Stomach (tissue), 4 donors: ENCODE measurements around the gene SPINT3.

Experiments
- CTCF ChIP-seq, 7 experiments: fragments of 450-650 bp in 4 of 7; fragments of 200-600 bp in 3 of 7; sonication (generic) in 3 of 7; IDR thresholded peaks; one replicate each; pipeline ENCODE4 v1.5.1; 2016 to 2019; ENCODE audit warnings: antibody characterized with exemption in 7 of 7, control low read depth in 2 of 7, mild to moderate bottlenecking in 1 of 7
- EP300 ChIP-seq: sonication (generic); formaldehyde crosslinking; IDR thresholded peaks from one replicate; pipeline ENCODE4 v1.6.1; 2017; ENCODE audit warnings: antibody characterized with exemption
- POLR2A ChIP-seq, 4 donors: fragments of 450-650 bp; IDR thresholded peaks; one replicate each; pipeline ENCODE4 v1.6.1; 2016; ENCODE audit warnings: antibody characterized with exemption in 4 of 4, control low read depth in 2 of 4, mild to moderate bottlenecking in 1 of 4, moderate library complexity in 1 of 4

DNA sequence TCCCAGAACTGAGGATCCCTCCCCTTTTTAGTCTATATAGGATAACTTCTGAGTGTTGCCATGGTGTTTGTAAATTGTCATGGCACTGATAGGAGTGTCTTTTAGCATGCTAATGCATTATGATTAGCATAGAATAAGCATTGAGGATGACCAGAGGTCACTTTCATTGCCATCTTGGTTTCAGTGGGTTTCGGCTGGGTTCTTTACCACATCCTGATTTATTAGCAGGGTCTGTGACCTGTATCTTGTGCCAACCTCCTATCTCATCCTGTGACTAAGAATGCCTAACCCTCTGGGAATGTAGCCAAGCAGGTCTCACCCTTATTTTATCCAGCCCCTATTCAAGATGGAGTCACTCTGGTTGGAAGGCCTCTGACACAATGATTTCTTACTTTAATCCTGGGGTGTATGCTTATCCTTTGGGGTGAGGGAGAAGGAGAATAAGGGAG lies 26.3 kb downstream of the SPINT3 start:
- TF ChIP-seq CTCF (IDR thresholded peaks at IDR 0.05), result no peak
- no peak for TF ChIP-seq EP300
- TF ChIP-seq POLR2A (IDR thresholded peaks at IDR 0.05), result no peak
